GM21360 (cell line): ENCODE results near the gene FUT1.
"Not testable (repeated sequence)": the region's sequence is repeated elsewhere in the genome, so short reads cannot be mapped to it uniquely, and the experiment has no call there.

Source experiments
- ATAC-seq: cut with Tn5 transposase; IDR thresholded peaks from one replicate; pipeline ENCODE4 v1.9.1; 2021; ENCODE audit warnings: mild to moderate bottlenecking, moderate library complexity; ENCODE audit not compliant: unreplicated experiment

FUT1 gene

DNA sequence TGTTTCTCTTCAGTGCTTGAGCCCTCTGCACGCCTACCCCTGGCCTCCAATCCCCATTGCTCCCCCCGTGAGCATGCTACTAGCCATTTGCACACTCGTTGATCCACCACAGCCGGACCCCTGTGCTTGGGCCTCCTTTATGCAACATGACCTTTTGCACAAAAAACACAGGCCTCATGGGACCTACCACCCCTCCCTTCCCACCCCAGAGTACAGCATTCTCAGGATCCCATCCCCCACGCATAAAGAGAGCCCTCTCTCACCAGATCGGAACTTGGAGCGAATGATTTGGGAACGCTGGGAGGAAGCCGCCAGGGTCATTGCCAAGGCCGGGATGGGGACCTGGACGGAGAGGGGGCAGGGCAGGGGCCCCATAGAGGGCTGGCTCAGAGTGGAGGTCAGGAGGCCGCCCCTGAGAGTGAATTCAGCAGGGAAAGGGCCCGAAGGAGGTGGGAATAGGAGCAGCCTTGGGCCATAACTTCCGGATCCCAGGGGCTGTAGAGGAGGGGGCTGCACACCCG is 33.7 kb downstream of the FUT1 start:
- ATAC-seq, result no peak

DNA sequence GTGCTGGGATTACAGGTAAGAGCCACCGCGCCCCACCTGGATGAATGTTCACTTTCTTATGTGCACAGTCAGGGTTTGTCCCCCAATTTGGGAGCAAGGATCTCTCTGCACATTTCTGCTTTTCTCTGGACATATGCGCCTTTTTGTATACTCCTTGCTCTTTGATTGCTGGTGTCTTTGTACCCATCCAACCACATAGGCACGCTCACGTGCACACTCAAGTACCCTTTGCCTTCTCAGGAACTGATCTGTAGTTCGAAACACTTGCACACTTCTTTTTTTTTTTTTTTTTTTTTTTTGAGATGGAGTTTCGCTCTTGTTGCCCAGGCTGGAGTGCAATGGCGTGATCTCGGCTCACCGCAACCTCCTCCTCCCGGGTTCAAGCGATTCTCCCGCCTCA is 34.3 kb downstream of the FUT1 start:
- not testable (repeated sequence) for ATAC-seq

DNA sequence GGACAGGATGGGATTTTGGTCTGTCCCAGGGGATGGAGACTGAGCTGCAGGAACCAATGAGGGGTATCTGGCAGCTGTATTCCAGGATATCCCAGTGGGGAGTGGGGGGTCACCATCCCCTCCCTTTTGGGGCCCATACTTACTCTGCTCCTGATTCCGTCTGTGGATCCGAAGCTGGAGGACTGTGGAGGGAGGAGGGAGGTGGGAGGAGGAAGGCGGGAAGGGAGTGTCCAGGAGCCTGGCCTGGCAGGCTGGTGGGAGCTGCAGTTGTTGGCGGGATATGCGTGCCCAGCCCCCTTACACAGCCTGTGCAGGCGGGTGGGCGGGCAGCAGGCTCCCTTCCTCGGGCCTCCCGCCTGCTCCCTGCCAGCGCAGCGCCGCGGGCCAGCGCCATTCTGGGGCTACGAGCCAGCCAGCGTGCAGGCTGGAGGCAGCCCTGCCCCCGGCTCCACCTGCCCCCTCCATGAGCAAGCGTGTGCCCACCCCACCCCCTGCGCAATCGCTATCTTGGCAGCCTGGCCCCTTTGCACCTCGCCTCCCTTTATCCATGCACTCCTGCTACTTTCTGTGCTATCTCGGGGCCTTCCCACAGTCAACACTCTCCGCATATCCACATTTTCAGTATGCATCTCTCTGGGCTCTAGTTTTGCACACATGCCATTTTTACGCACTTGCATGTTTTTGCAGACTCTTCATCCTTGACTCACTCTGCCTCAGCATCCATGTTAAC is 35.7 kb downstream of the FUT1 start:
- ATAC-seq, result no peak

DNA sequence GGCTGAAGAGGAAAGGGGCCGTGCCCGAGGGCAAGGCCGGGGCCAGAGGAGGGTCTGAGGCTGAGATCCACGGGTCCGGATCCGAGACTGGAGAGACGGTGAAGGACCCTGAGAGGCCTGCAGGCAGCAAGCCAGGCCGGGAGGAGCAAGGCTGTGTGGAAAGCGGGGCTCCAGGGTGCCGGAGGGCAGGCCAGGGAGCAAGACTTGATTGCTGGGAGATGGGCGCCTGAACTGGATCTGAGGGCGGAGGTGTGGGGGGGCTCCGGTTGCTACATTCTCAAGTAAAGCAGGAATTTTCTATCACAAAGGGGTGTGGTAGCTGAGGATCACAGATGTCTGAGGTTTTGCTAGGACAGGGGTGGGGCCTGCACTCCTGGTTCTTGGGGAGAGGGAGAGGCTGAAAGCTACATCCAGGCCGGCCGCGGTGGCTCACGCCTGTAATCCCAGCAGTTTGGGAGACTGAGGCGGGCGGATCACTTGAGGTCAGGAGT is 36.7 kb downstream of the FUT1 start:
- no peak for ATAC-seq

DNA sequence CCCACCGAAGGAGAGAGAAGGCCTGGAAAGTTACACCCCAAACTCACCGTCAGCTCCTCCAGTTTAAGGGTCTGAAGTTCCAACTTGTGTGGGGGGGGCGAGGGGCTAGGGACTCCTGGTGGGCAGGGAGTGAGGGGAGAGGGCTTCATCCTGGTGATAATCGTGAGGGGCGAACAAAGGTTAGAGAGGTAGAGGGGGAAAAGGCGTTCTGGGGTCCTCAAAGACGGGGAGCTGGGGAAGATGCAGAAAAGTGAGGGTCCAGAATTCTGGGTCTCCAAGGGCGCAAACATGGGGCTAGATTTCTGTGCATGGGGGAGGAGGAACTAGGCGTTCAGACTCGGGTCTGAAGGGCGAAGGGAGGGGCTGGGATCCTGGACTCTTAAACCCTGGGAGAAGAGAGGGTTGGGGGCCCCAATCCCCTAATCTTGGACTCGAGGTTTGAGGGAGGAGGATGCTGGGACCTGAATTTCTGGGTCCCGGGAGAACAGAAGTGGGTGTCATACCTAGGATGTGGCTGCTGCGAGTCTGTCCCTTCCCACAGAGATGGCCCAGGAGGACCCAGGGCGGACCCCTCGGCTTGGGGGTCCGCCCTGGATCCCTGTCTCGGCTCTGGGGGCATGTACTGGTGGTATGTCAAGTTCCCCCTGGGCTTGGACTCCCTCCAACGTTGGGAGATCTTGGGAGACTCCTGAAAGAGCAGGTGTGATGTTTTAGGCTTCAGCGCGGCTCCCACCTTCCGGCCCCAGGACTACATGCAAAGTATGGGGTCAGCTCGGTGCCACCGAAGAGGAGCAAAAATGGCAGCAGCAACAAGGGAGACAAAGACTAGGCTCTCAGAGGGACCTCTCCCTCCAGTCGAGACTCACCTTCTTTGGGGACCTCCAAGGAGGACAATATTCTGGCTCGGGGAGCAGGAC is 37.4 kb downstream of the FUT1 start:
- ATAC-seq, result no peak

DNA sequence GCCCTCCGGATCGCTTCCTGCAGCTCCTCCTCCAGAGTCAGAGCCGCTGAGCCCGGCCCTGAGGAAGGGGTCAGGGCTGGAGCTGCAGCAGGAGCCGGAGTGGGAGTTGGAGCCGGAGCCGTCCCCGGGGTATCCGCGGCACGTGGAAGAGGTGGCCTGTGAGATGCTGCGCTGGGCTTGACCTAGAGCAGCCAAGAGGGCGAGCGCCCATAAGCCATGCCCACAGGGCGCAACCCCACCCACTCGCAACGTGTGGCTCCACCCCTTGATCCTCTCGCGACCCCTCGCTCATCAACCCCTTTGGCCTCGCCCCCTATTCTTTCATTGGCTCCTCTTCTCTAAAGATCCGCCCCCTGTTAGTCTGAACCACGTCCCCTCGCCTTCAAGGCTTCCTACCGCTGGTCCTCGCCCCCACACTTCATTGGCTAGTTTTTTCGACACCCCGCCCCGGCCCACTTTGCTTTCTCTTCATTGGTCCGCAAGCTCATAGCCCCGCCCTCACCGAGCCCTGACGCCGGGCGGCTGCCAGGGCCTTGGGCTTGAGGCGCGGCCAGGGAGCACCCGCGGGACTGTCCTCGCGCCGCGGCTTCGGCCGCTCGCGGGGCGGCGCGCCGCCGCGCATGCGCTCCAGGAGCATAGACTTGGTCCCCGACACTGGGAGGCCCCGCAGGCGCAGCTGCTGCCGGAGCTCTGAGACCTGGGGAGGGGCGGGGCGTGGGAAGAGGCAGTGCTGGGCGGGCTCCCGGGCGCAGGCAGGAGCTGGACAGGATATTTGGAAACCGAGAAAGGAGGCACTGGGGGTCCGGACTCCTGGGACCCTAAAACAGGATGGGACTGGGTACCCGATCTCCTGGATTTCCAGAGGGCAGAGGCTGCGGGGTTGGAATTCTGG is 38.3 kb downstream of the FUT1 start:
- peak; percentile 83 for ATAC-seq

DNA sequence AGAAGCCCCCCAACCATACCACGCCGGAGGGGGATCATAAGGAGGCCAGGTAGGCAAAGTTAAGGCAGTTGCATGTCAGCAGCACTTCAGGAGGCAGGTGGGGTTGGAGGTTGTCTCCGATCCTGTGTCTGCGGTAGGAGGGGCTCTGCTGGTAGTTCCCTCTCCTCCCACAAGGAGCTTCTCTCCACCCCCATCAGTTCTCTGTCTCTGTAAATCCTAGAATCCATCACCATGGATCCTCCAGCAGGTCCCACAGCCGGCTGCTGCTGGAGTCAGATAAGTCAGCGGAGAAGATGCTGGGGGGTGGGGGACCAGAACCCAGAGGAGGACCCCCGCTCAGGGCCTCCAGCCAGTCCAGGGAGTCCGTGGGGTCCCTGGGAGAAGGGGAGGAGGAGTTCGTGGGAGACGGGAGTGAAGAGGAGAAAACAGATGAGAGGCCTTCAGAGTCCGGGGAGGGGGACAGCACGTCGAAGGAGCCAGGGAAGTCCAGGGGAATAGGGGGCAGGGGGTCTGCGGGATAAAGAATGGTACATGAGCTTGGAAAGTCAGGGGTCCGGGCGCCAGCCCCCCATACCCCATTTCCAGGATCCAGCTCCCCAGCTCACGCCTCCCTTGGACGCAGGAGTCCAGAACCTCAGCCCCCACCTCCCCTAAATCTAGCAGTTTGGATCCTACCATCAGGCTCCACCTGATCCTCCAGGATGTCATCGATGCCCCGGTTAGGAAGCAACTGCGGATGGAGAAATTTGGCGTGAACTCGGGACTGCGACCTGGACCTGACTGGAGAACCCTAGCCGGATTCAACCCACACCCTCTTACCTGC is 39.2 kb downstream of the FUT1 start:
- ATAC-seq, result no peak

DNA sequence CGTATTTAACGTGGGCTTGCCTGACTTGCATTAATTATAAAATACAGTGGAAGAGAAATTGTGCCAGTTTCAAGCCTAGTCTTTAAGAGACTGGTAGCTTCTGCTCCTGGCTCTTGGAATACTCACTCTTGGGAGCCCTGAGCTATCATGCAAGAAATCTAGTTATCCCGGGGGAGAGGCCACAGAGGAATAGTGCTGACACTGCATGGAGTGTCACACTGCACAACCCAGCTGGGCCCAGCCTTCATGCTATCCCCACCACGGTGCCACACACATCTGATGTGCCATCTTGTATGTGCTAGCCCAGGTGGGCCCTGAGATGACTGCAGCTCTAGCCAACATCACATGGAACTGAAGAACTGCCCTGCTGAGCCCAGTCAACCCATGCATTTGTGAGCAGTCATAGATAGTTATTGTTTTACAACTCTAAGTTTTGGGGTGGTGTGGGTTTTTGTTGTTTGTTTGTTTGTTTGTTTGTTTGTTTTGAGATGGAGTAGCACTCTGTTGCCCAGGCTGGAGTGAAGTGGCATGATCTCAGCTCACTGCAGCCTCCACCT is 41.3 kb downstream of the FUT1 start:
- ATAC-seq, result no peak

DNA sequence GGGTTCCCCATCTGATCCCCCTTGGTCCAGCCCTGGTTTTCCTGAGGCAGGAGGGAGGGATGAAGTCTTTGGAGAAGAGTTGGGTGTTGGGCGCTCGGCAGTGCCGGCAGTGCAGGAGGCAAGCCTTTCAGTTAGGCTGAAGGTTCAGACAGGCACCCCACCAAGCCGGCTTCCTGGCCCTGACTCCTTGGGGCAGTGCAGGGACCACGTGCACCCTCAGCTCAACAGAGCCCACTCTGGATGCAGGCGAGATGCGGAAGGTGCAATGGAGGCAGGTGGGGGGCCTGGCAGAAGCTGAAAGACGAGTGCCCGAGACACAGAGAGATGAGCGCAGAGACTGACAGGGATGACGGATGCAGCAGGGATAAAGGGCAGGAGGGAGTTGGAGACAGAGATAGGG is 44.0 kb downstream of the FUT1 start:
- no peak for ATAC-seq

DNA sequence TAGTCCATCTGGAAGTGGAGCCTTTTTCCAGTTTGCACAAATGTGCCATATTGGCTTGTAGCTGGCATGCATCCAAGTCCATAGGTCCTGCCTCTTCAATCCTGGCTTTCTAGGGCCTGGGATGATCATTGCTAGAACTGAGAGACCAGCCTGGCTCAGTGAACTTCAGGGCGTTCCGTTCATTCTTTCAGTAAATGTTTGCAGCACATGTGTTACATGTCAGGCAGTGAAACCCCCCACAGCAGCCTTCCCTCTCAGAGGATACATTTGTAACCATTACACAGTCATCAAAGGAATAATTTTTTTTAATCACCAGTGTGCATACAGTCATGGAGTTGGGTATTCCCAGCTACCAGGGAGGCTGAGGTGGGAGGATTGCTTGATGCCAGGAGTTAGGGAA is 47.0 kb downstream of the FUT1 start:
- ATAC-seq, result no peak

DNA sequence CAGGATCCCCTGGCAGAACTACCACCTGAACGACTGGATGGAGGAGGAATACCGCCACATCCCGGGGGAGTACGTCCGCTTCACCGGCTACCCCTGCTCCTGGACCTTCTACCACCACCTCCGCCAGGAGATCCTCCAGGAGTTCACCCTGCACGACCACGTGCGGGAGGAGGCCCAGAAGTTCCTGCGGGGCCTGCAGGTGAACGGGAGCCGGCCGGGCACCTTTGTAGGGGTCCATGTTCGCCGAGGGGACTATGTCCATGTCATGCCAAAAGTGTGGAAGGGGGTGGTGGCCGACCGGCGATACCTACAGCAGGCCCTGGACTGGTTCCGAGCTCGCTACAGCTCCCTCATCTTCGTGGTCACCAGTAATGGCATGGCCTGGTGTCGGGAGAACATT is 49.1 kb downstream of the FUT1 start:
- no peak for ATAC-seq

DNA sequence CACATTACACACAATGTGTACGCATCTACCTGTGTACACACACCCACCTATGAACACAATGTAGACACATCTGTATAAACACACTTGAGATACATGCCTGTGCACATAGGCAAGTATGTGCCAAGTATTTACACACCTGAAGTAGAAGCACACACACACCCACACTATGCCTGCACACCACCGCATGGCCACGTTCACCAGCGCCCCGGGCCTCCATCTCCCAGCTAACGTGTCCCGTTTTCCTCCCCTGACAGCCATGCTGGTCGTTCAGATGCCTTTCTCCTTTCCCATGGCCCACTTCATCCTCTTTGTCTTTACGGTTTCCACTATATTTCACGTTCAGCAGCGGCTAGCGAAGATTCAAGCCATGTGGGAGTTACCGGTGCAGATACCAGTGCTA is 49.7 kb downstream of the FUT1 start:
- no peak for ATAC-seq

DNA sequence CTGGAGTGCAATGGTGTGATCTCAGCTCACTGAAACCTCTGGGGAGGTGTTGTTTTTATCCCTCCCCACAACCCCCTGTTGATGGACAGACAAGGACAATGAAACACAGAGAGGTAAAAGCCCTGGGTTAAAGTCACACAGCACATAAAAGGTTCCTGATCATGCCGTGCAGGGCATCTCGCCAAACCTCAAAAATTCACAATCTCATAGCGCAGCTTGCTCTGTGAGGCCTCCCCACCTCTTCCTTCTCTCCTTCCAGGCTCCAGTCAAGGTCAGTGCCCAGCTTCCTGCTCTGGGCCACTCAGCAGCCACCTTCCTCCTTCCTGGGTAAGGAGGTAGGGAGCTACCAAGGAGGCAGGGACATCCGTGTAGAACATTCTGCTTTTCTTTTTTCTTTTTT is 54.4 kb downstream of the FUT1 start:
- ATAC-seq, result no peak
